ENCODE measurements around the gene RING1. TPM values are rescaled to one million over a fixed set of nuclear protein-coding genes. Genes with fewer than 3 reads are reported as not detected.

RING1 gene
- polyA plus RNA-seq, 1 of the 3 experiments (the other 2 are of a cell fraction): 61.3 TPM

- Histone ChIP-seq H3K4me2 (no peak overlapping the region), H3K4me3 (ENCODE audit: low read depth in 2 of 2, low read length in 1 of 2) (no peak overlapping the region), H3F3A (replicated peaks; ENCODE audit: insufficient read depth) (no peaks in the 10 kb centered on the region), H3K36me3 (replicated peaks in 1 of 2; ENCODE audit: control insufficient read depth in 1 of 2, insufficient read depth in 2 of 2, low read length in 1 of 2) (no peaks in the 10 kb centered on the region), H3K9me3 (no peaks in the 10 kb centered on the region), H3K27ac (ENCODE audit: low read depth in 2 of 2, low read length in 1 of 2) (no peak overlapping the region), H3K9ac (no peak overlapping the region), H3K27me3 (ENCODE audit: insufficient read depth) (no peaks in the 10 kb centered on the region), H4K20me1 (ENCODE audit: insufficient read depth) (no peaks in the 10 kb centered on the region), H3K9me2 (no peaks in the 10 kb centered on the region), H3K4me1 (ENCODE audit: control insufficient read depth in 1 of 2, insufficient read depth in 2 of 2, low read depth in 1 of 2, low read length in 1 of 2) (peaks cover 0 to 3% of the 10 kb centered on the region in 2 experiments; a peak in 1 of 4 replicates), H3K79me2 (ENCODE audit: insufficient read depth) (no peaks in the 10 kb centered on the region), H2AFZ (ENCODE audit: low read depth) (no peak overlapping the region)
- DNase-seq: no peak
- TF ChIP-seq GATA2 (CRISPR knock-in tag; IDR thresholded peaks at IDR 0.05) (no peak), MEF2A (IDR thresholded peaks at IDR 0.05; ENCODE audit: borderline replicate concordance, low read depth) (no peak), ZBTB33 (IDR thresholded peaks at IDR 0.05; ENCODE audit: borderline replicate concordance, low read depth) (no peak), SIN3A (IDR thresholded peaks at IDR 0.05; ENCODE audit: borderline replicate concordance, low read depth, low read length) (no peak), TEAD4 (IDR thresholded peaks at IDR 0.05; ENCODE audit: borderline replicate concordance, insufficient read depth) (no peak), JUND (IDR thresholded peaks at IDR 0.05) (no peak), FOXJ3 (CRISPR knock-in tag; IDR thresholded peaks at IDR 0.05) (no peak)
- ChIA-PET CTCF (interaction anchor here (0.8 to 1.5 kb wide), 4 partner anchors 13 to 19 kb away, joined by 3 to 7 read pairs (median 4); partner anchors contain the start of gene COL11A2), POLR2A (no interaction called here)
- WGBS (ENCODE audit: low lambda C conversion rate): 34% methylated on average over 6 of the region's 10 CpGs
Measured at GRCh38 chr6:33178755-33179475, 29.4 kb upstream of the RING1 start.

- WGBS (ENCODE audit: low lambda C conversion rate): 67% methylated on average over 7 of the region's 7 CpGs
- POLR2A ChIA-PET: no interaction called here
Measured at GRCh38 chr6:33181141-33181540, 27.2 kb upstream of the RING1 start.

More at GRCh38 chr6:33181141-33181540, 27.2 kb upstream of the RING1 start:
- no peaks in the 10 kb centered on the region for H4K20me1 ChIP-seq (ENCODE audit: insufficient read depth)
- H3K4me3 ChIP-seq (ENCODE audit: low read depth in 2 of 2, low read length in 1 of 2): no peak overlapping the region
- no peaks in the 10 kb centered on the region for H3K79me2 ChIP-seq (ENCODE audit: insufficient read depth)
- no peaks in the 10 kb centered on the region for H3F3A ChIP-seq (replicated peaks; ENCODE audit: insufficient read depth)
- peaks cover 0 to 3% of the 10 kb centered on the region in 2 experiments; a peak in 1 of 4 replicates for H3K4me1 ChIP-seq (ENCODE audit: control insufficient read depth in 1 of 2, insufficient read depth in 2 of 2, low read depth in 1 of 2, low read length in 1 of 2)
- no peak overlapping the region for H3K9ac ChIP-seq
- H3K27ac ChIP-seq (ENCODE audit: low read depth in 2 of 2, low read length in 1 of 2): no peak overlapping the region
- TF ChIP-seq RCOR1 (IDR thresholded peaks at IDR 0.05; ENCODE audit: low read length) (no peak), MAX (IDR thresholded peaks at IDR 0.05; ENCODE audit: low read depth) (no peak), MEF2A (IDR thresholded peaks at IDR 0.05; ENCODE audit: borderline replicate concordance, low read depth) (no peak), GABPA (IDR thresholded peaks at IDR 0.05; ENCODE audit: low read depth) (no peak), USF1 (IDR thresholded peaks at IDR 0.05; ENCODE audit: borderline replicate concordance, low read depth) (no peak), JUND (IDR thresholded peaks at IDR 0.05) (no peak), ELF1 (IDR thresholded peaks at IDR 0.05) (no peak), RFX5 (IDR thresholded peaks at IDR 0.05; ENCODE audit: low read length) (no peak), USF2 (IDR thresholded peaks at IDR 0.05; ENCODE audit: borderline replicate concordance, low read depth, low read length) (no peak), MXI1 (IDR thresholded peaks at IDR 0.05; ENCODE audit: low read depth, low read length) (no peak), EP300 (IDR thresholded peaks at IDR 0.05; ENCODE audit: borderline replicate concordance in 1 of 2, low read depth in 1 of 2, low read length in 1 of 2) (no peak), FOXM1 (IDR thresholded peaks at IDR 0.05; ENCODE audit: low read depth) (no peak), TEAD4 (IDR thresholded peaks at IDR 0.05; ENCODE audit: borderline replicate concordance, insufficient read depth) (no peak), NFIC (IDR thresholded peaks at IDR 0.05; ENCODE audit: borderline replicate concordance) (no peak)
- no peak overlapping the region for H3K4me2 ChIP-seq
- H3K9me2 ChIP-seq: no peaks in the 10 kb centered on the region
- H2AFZ ChIP-seq (ENCODE audit: low read depth): no peak overlapping the region
- CTCF ChIA-PET: interaction anchor here (2.0 kb wide), 1 partner anchor 17 kb away, joined by 4 read pairs; no protein-coding TSS in a partner anchor
- H3K36me3 ChIP-seq (replicated peaks in 1 of 2; ENCODE audit: control insufficient read depth in 1 of 2, insufficient read depth in 2 of 2, low read length in 1 of 2): no peaks in the 10 kb centered on the region
- no peaks in the 10 kb centered on the region for H3K27me3 ChIP-seq (ENCODE audit: insufficient read depth)
- no peak for DNase-seq
- no peaks in the 10 kb centered on the region for H3K9me3 ChIP-seq

Data from SK-N-SH (cell line).